GM10266 (cell line): ENCODE data around the gene FBL.

Experiments
- DNase-seq: peaks from one replicate; pipeline ENCODE4 v3.0.0; 2012; ENCODE audit errors: extremely low spot score
- CTCF ChIP-seq: IDR thresholded peaks from 2 replicates; pipeline ENCODE4 v1.5.1; 2012; ENCODE audit warnings: mild to moderate bottlenecking, low read depth; ENCODE audit not compliant: control insufficient read depth, insufficient read depth; ENCODE audit errors: missing control alignments

Gene FBL

DNA sequence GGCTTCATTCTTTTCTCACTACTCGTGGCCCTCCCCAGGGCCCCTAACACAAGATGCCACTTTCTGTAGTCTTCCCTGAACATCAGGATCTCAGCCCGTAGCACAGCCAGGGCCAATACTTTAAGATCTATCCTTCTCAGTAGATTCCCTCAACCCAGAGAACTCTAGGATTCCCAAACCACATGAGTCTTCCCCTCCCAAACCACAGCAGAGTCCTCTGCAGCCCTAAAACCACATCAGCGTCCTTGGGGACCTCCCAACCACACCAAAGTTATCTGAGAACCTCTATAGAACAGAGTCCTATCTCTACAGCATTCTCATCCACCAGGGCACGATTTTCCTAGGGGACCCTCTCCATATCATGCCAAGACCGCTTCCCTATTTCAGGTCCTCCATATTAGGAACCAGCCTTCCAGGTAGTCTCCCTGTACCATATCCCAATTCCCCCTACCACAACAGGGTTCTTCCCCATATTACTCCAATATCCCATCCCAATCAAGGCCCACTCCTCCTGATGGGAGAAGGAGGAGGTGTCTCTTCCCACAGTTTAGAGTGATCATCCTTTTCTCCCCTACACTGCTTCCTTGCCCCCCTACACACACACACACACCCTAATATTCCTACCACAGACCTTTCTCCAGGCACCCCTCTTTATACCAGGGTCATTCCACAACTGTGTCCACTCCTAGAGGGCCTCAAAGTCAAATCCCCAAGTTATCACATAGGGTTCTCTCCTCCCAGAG is 13.7 kb downstream of the FBL start:
- no peak for DNase-seq
- no peak for TF ChIP-seq CTCF

GRCh38 chr19:39831679-39832078 is 14.5 kb downstream of the FBL start:
- TF ChIP-seq CTCF, result no peak
- DNase-seq, result no peak

- no peak for DNase-seq
- TF ChIP-seq CTCF, result no peak
These were observed 15.3 kb downstream of the FBL start for GRCh38 chr19:39830847-39831246.

DNA sequence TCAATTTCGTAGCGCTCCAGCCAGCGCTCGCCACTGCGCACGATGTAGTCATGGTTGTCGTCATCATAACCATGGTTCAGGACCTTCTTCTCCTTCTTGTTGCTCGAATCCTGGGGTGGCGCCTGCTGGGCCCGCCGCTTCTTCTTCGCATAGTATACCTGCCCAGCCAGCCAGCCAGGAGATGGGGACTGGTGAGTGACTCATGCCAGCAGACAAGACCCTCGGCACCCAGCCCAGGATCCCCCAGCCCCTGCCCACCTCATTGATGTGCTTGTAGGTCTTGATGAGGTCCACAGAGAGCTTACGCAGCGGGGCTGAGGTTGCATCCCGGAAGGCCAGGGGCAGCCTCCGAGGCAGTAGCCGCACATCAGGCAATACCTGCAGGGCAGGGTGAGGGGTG is 15.8 kb downstream of the FBL start:
- no peak for DNase-seq
- TF ChIP-seq CTCF, result no peak

- TF ChIP-seq CTCF, result no peak
- DNase-seq, result no peak
These were observed 16.4 kb downstream of the FBL start for GRCh38 chr19:39829702-39830275.

DNA sequence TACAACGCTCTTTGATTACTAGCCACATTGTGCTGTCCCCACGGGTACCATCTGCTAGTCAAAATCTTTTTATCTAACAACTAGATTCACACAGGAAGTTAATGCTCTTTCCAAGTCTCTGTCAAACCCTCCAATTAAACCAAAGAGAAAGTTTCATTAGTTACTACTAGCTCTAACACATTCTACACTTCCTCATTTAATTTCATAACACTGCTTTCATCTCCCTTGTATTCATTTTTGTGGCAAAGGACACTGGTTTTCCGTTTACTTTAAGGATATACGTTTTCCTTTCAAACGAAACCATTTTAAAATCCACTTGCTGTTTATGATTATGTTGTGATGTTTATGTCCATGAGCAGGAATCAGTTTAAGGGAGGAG is 17.5 kb downstream of the FBL start:
- DNase-seq, result no peak
- TF ChIP-seq CTCF, result no peak

- no peak for TF ChIP-seq CTCF
- no peak for DNase-seq
These were observed 18.0 kb downstream of the FBL start for GRCh38 chr19:39828015-39828653.
